Activated CD4-positive, alpha-beta memory T cell treated with anti-CD3 and anti-CD28 coated beads for 36 hours (primary cell): ENCODE measurements around the gene STAT3. TPM values are rescaled to one million over a fixed set of nuclear protein-coding genes. Genes with fewer than 3 reads are reported as not detected.
"Not testable (repeated sequence)": the region's sequence is repeated elsewhere in the genome, so short reads cannot be mapped to it uniquely, and the experiment has no call there.

ENCODE experiments used
- CTCF ChIA-PET: fragments of 350-600 bp; sonication (Branson Sonifier 250); formaldehyde crosslinking; loops from one replicate; lab custom pipeline; 2021; ENCODE audit warnings: antibody characterized with exemption, inconsistent platforms; lab: Charles Lee
- POLR2A ChIA-PET: fragments of 350-600 bp; sonication (Branson Sonifier 250); formaldehyde crosslinking; loops from one replicate; lab custom pipeline; 2021; ENCODE audit warnings: antibody characterized with exemption; lab: Charles Lee
- DNase-seq: peaks from one replicate; pipeline ENCODE4 v3.0.0-alpha.2; 2020
- H3K27ac Mint-ChIP-seq: one replicate; pipeline ENCODE4 v1.8.0; 2021; ENCODE audit warnings: mixed read lengths
- H3K27me3 Mint-ChIP-seq: one replicate; pipeline ENCODE4 v1.8.0; 2021; ENCODE audit warnings: mixed read lengths
- H3K36me3 Mint-ChIP-seq: one replicate; pipeline ENCODE4 v1.8.0; 2021; ENCODE audit warnings: mixed read lengths
- H3K4me1 Mint-ChIP-seq: one replicate; pipeline ENCODE4 v1.8.0; 2021; ENCODE audit warnings: low read depth, mixed read lengths
- H3K4me3 Mint-ChIP-seq: one replicate; pipeline ENCODE4 v1.8.0; 2021; ENCODE audit warnings: mild to moderate bottlenecking, mixed read lengths
- H3K9me3 Mint-ChIP-seq: one replicate; pipeline ENCODE4 v1.8.0; 2021; ENCODE audit warnings: mixed read lengths
- intact Hi-C: fragments of 100-400 bp; cut with micrococcal nuclease; formaldehyde crosslinking; loops from one replicate; pipeline ENCODE4 v1.15.1; 2023
- total RNA-seq, 2 experiments: library from RNA; stranded (reverse); gene quantifications; one replicate each; pipeline ENCODE4 v1.2.3, GENCODE V29; 2021

Gene STAT3
- total RNA-seq, 2 experiments from 2014 or later: 194 to 198 TPM

DNA sequence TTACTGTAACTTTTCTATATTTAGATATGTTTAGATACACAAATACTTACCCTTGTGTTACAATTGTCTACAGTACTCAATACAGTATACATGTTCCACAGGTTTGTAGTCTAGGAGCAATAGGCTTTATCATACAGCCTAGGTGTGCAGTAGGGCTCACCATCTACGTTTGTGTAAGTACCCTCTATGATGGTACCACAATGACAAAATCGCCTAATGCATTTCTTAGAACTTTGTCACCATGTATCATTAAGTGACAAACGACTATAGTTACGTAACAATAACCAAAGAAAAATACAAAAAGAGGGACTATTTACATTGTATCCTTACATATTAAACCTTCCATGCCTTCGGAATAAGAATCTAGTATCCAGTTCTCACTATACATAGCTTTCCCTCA lies 120.0 kb downstream of the STAT3 start:
- CTCF ChIA-PET: interaction anchor here (1.1 to 4.2 kb wide), 4 partner anchors 18 to 46 kb away, joined by 3 to 35 read pairs (median 14); no protein-coding TSS in a partner anchor
- Mint-ChIP-seq H3K9me3 (no peaks in the 10 kb centered on the region), H3K4me3 (no peak overlapping the region), H3K4me1 (peaks cover 66% of the 10 kb centered on the region), H3K36me3 (peaks cover 36% of the 10 kb centered on the region), H3K27ac (peak overlapping the region; percentile 97), H3K27me3 (no peaks in the 10 kb centered on the region)
- intact Hi-C loops: no loop called here
- DNase-seq: no peak
- POLR2A ChIA-PET: interaction anchor here (0.7 to 13.7 kb wide), 4 partner anchors 9 to 120 kb away, joined by 4 to 271 read pairs (median 30); partner anchors contain the start of genes STAT3 and STAT5A

GRCh38 chr17:42266918-42267766 lies 121.1 kb downstream of the STAT3 start:
- Mint-ChIP-seq H3K27ac (peak overlapping the region; percentile 97), H3K36me3 (peaks cover 31% of the 10 kb centered on the region), H3K4me1 (peaks cover 57% of the 10 kb centered on the region)

DNA sequence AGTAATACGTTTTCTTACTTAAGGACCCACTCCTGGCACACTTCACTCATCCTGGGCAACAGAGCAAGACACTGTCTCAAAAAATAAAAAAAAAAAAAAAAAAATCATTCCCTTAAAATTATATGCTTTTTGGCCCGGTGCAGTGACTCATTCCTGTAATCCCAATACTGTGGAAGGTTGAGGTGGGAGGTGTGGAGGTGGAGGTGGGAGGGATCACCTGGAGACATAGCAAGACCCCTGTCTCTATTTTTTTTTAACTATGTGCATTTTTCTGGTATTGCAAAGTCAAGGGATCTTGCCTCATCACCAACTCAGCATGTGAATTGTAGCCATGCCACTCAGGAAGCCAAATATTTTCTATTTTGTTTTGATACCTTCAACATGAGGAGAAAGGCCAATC lies 121.8 kb downstream of the STAT3 start:
- ChIA-PET CTCF (interaction anchor here (0.7 to 1.0 kb wide), 2 partner anchors 17 to 44 kb away, joined by 3 read pairs; no protein-coding TSS in a partner anchor), POLR2A (interaction anchor here (1.7 to 13.7 kb wide), 3 partner anchors 16 to 122 kb away, joined by 5 to 271 read pairs (median 54); partner anchors contain the start of genes STAT3 and STAT5A)
- intact Hi-C loops: loop anchor here (2.0 kb wide), 2 partner anchors 36 to 74 kb away; no protein-coding TSS in a partner anchor
- H3K4me1 Mint-ChIP-seq: peaks cover 52% of the 10 kb centered on the region
- no peaks in the 10 kb centered on the region for H3K9me3 Mint-ChIP-seq
- peak overlapping the region; percentile 21 for H3K4me3 Mint-ChIP-seq
- DNase-seq: no peak
- peaks cover 31% of the 10 kb centered on the region for H3K36me3 Mint-ChIP-seq
- H3K27ac Mint-ChIP-seq: peak overlapping the region; percentile 91
- no peaks in the 10 kb centered on the region for H3K27me3 Mint-ChIP-seq

More at GRCh38 chr17:42266918-42267766, 121.1 kb downstream of the STAT3 start:
- no peaks in the 10 kb centered on the region for H3K9me3 Mint-ChIP-seq
- ChIA-PET POLR2A (interaction anchor here (1.7 to 13.7 kb wide), 3 partner anchors 16 to 121 kb away, joined by 5 to 271 read pairs (median 54); partner anchors contain the start of genes STAT3 and STAT5A), CTCF (interaction anchor here (0.5 to 1.3 kb wide), 6 partner anchors 17 to 111 kb away, joined by 3 to 4 read pairs (median 3); no protein-coding TSS in a partner anchor)
- intact Hi-C loops: loop anchor here (1.0 to 2.0 kb wide), 3 partner anchors 20 to 74 kb away; no protein-coding TSS in a partner anchor
- H3K4me3 Mint-ChIP-seq: peak overlapping the region; percentile 21
- no peaks in the 10 kb centered on the region for H3K27me3 Mint-ChIP-seq
- DNase-seq: peak; percentile 66

GRCh38 chr17:42264366-42264765 lies 123.9 kb downstream of the STAT3 start:
- Mint-ChIP-seq H3K4me1 (peaks cover 40% of the 10 kb centered on the region), H3K36me3 (peaks cover 23% of the 10 kb centered on the region)
- H3K27ac Mint-ChIP-seq, H3K9me3 Mint-ChIP-seq, DNase-seq, H3K4me3 Mint-ChIP-seq, H3K27me3 Mint-ChIP-seq, intact Hi-C loops: not testable (repeated sequence)
- ChIA-PET POLR2A (interaction anchor here (2.4 kb wide), 1 partner anchor 11 kb away, joined by 5 read pairs; no protein-coding TSS in a partner anchor), CTCF (interaction anchor here (0.6 kb wide), 1 partner anchor 20 kb away, joined by 3 read pairs; no protein-coding TSS in a partner anchor)

Other genes with a start within 250 kb of the STAT3 start
- gene RAB5C, start 233.5 kb downstream of the STAT3 start, total RNA-seq: 10 to 100 TPM; 47.8 to 52.4 TPM
- gene KCNH4, start 207.3 kb downstream of the STAT3 start, total RNA-seq: under 1 TPM; 0.39 to 0.40 TPM
- gene HCRT, start 203.0 kb downstream of the STAT3 start, total RNA-seq: not detected
- 10 to 100 TPM; 13.1 to 13.5 TPM for gene GHDC, start 193.9 kb downstream of the STAT3 start, total RNA-seq
- gene STAT5B, start 112.1 kb downstream of the STAT3 start, total RNA-seq: 100 to 1,000 TPM; 192 to 195 TPM
- 100 to 1,000 TPM; 211 to 215 TPM for gene STAT5A, start 99.9 kb downstream of the STAT3 start, total RNA-seq
- 1 to 10 TPM; 2.5 to 2.9 TPM for gene CAVIN1, start 34.8 kb upstream of the STAT3 start, total RNA-seq
- gene ATP6V0A1, start 70.4 kb upstream of the STAT3 start, total RNA-seq: 10 to 100 TPM; 12.0 to 13.2 TPM
- gene NAGLU, start 147.8 kb upstream of the STAT3 start, total RNA-seq: 10 to 100 TPM; 12.2 to 13.9 TPM
- gene HSD17B1, start 164.5 kb upstream of the STAT3 start, total RNA-seq: under 1 TPM; 0.44 to 0.52 TPM
- 100 to 1,000 TPM in 1 of 2 experiments, 10 to 100 TPM in 1; 92.8 to 103 TPM for gene COASY, start 173.7 kb upstream of the STAT3 start, total RNA-seq
- gene MLX, start 178.7 kb upstream of the STAT3 start, total RNA-seq: 10 to 100 TPM; 38.4 to 39.7 TPM
- gene PSMC3IP, start 189.3 kb upstream of the STAT3 start, total RNA-seq: 10 to 100 TPM; 26.4 to 29.4 TPM
- 10 to 100 TPM; 33.7 to 35.3 TPM for gene RETREG3, start 220.9 kb upstream of the STAT3 start, total RNA-seq
- 100 to 1,000 TPM in 1 of 2 experiments, 10 to 100 TPM in 1; 92.6 to 101 TPM for gene TUBG1, start 221.2 kb upstream of the STAT3 start, total RNA-seq